ENCODE data around the gene NTM.

NTM gene

GRCh38 chr11:131917634-131918384 lies 547.4 kb downstream of the NTM start:
- no peak for DNase-seq (ENCODE audit: low spot score)

GRCh38 chr11:131918663-131919062 lies 548.2 kb downstream of the NTM start:
- no peak for DNase-seq (ENCODE audit: low spot score)

GRCh38 chr11:131922220-131922619 lies 551.8 kb downstream of the NTM start:
- no peak for DNase-seq (ENCODE audit: low spot score)

GRCh38 chr11:131923309-131923708 lies 552.9 kb downstream of the NTM start:
- no peak for DNase-seq (ENCODE audit: low spot score)

DNA sequence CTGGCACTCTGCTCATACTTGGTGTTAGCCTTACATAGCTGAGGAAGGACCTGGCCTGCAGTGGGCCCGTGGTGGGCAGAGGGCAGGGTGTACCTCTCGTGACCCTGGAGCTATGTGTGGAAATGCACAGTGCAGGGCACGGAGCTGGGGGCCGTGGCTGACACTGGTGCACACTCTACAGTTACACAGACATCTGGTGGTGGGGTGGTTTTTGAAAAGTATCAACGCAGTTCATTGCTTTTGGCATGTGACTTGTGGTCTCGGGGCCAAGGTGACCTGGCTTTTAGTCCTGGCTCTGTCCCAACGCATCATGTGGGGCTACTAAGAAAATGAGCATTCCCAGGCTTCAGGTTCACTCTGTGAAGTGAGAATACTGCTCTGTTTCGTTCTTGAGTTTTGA lies 553.6 kb downstream of the NTM start:
- DNase-seq (ENCODE audit: low spot score), result no peak

DNA sequence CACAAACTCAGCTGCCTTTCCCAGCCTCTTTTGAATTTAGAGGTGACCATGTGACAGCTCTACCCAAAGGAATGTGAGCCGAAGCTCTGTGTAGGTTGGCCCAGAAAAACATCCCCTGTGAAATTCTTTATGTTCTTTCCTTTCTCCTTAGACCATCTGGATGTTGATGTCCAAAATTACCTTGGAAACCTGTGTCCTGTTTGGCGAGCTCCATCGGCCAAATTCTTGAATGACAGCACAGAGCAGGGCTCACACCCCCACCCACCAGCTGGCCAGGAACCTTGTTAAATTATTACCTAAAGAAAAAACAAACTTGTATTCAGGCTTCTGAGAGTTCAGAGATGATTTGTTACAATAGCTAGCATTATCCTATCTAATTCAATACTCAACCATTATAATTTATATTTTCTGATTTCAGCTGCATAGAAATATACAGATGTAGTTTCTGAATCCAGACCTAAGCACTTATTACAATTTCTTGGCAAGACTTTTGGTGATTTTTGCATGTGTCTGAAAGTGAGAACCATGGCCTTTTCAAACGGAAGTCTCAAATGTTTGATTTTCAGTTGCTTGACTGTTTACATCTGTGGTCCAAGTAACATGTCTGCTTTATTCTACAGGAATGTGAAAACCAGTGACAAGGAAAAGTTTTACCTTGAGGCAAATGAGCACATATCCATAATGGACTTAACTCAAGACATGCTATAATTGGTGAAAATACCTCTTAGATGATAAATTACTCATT lies 554.2 kb downstream of the NTM start:
- DNase-seq (ENCODE audit: low spot score), result no peak

DNA sequence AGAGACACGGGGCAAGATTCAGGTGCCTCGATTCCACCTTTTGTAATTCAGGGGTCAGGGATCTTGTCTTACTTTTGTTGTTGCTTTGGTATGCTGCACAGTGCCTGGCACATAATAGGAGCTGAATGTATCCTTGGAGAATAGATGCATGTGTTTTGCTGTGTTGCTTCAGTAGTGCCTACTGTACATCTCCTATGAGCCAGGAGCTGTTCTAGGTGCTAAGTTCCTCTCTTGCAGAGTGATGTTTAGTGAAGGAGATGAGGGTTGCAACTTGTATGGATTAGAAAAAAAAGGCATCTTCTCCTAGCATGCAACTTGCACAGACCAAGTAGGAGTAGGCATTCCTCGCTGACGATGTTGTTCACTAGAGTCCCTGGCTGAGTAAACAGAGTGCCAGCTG lies 555.4 kb downstream of the NTM start:
- DNase-seq (ENCODE audit: low spot score), result no peak

DNA sequence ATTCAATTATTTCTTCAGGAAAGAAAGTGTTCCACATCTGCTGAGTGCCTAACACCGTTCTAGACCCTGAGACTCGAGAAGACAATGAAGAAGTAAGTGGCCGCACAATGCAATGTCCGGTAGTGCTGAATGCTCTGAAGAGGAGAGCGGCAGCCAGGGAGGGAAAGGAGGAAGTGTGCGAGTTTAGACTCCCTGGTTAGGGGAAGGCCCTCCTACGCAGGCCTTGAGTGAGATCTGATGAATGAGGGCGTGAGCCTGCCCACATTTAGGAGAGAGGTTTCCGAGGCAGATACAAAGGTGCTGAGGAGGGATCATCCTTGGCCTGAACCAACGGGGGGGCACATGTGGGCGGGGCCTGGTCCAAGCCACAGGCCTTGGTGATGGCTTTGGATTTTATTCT lies 558.6 kb downstream of the NTM start:
- DNase-seq (ENCODE audit: low spot score), result no peak

DNA sequence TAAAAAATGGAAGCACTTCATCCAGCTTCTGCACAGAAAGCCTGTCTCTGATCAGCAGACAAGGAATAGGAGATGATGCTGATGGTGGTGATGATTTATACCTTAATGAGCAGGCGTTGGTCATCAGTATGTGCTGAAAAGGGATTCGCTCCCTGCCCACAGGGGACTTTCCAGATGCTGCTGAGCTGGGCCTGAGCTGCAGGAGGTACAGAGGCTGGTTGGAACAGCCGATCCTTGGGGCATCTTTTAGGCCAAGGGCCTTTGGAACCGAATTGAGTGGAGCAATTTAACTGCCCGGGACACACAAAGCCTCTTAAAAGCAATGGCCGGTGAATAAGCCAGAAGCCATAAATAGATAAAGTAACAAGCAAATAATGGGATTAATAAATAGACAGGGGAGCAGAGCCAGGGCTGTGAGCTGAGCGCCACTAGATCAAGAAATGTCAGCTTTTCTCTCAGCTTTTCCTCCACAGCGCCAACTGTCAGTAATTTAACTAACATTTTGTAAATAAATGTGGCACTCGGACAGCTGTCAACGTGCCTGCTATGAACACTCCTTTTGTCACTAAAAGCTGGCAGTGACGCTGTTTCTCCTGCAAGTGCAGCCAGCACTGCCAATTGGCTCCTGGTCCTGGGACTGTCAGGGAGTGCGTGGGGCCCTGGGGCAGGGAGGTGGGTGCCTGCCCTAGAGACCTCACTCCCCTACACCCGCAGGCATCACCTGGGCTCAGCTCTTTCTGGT lies 562.3 kb downstream of the NTM start:
- DNase-seq (ENCODE audit: low spot score), result no peak

- no peak for DNase-seq (ENCODE audit: low spot score)
Measured at GRCh38 chr11:131934006-131934405, 563.6 kb downstream of the NTM start.

DNA sequence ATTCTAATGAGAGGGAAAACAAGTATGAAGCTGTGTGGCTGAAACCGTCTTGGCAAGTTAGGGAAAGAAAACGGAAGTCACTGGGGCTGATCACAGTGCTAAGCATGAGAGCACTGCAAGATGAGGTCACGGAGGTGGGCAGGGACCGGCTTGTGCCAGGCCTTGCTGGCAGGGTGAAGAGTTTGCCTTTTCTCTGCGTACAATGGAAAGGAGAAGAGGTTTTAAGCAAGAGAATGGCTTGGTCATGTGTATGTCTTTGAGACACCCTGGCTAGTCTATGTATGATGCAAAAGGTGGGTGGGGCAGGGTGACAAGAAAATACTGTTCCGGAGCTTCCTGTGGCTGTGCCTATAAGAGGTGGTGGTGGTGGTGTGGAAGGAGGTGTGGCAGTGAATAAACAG lies 567.9 kb downstream of the NTM start:
- no peak for DNase-seq (ENCODE audit: low spot score)

DNA sequence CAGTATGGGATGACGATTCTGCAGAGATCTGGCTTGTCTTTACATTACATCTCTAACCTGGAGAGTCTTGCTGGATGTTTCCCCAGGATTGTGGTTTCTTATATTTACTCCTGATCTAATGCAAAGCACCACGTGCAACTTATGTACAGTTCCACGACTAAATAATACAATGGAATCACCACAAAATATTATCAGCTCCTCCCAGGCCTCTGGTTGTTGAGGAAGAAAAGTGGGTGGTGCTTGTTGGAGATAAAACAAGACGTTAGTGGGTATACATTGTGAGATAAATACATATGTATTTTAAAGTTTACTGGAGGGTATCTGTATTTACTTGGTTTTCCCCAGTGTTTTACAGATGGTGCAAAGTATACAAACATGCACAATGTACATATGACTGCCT lies 569.7 kb downstream of the NTM start:
- DNase-seq (ENCODE audit: low spot score), result no peak

DNA sequence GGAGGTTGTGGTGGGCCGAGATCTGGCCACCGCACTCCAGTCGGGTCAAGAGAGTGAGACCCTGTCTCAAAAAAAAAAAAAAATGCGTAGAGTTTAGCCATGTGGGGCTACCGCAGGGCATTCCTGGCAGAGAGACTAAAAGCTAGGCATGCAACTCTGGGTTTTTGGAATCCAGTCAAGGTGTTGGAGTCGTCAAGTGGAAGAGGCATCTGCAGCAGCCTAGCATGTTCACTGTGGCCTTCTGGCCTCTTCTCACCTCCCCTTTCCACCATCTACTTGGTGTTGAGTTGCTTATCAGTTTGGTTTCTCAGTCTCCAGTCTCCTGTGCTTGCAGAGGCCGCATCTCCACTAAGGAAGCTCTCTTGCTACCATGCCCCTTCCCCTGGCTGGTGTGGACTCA lies 572.5 kb downstream of the NTM start:
- DNase-seq (ENCODE audit: low spot score), result no peak

DNA sequence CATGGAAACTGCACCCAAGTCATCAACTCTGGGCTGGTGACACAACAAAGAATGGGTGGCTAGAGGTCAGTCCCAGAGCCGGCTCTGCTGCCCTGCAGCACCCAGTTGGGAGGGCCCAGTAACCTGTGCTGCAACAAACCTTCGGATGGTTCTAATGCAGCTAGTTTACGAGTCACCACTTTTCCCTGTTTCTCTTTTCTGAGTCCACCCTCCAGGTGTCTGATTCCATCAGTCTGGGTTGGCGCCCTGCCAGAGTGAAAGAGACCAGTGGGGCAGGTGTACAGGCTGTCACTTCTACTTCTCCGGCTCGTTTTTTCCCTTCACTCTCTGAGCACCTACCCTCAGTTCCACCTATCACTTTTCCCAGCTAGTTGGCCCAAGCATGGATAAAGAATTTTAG lies 572.9 kb downstream of the NTM start:
- DNase-seq (ENCODE audit: low spot score), result no peak

GRCh38 chr11:131944736-131945135 lies 574.3 kb downstream of the NTM start:
- no peak for DNase-seq (ENCODE audit: low spot score)

DNA sequence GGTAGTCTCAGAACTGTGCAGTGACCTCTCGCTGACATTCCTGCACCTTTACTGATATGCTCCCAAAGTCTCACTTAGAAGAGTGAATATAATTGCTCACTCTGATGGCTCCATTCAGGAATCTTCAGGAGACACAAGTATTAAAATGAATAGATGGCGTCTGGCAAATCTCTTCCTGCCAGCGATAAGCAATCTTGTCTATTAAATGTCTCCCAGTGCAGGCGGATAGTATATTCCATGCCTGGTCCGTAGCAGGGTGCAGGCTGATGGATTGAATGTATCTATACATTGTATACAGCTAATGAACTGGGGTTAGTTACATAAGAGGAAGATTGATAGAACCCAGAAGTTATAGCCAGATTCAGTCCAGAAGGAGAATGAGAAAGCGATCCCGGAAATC lies 575.3 kb downstream of the NTM start:
- no peak for DNase-seq (ENCODE audit: low spot score)

DNA sequence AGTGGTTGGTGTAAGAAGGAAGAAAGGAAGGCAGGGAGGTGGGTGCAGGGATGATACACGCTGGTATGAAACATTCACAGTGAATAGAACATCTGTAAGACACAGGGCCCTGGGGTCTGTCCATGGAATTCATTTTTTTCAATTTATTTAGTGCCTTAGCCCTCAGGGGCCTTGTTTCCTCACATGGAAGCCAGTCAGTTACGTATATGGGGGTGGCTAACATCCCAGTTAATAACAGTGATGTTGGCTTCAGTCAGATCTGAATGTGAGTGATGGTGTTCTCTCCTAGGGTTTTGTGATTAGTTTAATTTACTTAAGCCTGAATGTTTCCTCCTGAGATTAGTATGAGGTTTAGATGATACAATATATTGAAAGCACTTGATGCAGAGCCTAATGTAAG lies 577.1 kb downstream of the NTM start:
- DNase-seq (ENCODE audit: low spot score), result no peak

DNA sequence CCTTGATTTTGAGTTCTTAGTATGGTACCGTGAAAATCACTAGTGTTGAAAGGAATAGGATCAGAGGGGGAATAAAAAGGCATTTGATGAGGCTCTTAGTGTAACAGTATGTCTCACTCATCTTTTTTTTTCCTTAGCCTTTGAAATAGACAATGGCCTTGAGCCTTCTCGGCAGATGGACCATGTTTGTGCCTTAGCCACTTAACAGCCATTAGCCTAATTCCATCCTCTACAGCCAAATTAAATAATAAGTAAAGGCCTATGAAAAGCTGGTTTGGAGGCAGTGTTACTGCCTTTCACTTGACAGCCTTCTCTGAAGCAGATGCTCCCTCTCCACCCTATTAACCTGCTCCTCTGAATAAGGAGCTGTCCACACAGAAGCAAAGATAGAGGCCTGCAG lies 580.7 kb downstream of the NTM start:
- DNase-seq (ENCODE audit: low spot score), result no peak

- DNase-seq (ENCODE audit: low spot score), result no peak
Measured at GRCh38 chr11:131954146-131954545, 583.7 kb downstream of the NTM start.

GRCh38 chr11:131955904-131956303 lies 585.5 kb downstream of the NTM start:
- no peak for DNase-seq (ENCODE audit: low spot score)

- no peak for DNase-seq (ENCODE audit: low spot score)
Measured at GRCh38 chr11:131957201-131957600, 586.8 kb downstream of the NTM start.

DNA sequence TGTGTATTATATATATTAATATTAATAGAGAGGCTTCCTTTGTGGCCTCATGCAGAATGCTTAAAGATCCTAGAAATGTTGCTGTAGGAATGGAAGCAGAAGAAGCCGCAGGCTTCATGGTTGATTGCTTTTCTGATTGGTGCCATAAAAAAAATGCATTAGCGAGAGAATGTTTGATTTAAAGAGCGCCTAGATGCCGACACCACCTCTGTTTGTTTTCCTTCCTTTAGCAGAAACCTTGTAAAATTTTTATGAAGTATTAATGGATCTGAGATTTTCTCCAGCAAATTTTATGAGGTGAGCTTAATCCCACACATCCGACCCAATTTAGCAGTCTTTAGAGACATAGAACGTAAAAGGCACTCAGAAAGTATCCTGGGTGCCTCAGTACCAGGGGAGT lies 587.5 kb downstream of the NTM start:
- no peak for DNase-seq (ENCODE audit: low spot score)

DNA sequence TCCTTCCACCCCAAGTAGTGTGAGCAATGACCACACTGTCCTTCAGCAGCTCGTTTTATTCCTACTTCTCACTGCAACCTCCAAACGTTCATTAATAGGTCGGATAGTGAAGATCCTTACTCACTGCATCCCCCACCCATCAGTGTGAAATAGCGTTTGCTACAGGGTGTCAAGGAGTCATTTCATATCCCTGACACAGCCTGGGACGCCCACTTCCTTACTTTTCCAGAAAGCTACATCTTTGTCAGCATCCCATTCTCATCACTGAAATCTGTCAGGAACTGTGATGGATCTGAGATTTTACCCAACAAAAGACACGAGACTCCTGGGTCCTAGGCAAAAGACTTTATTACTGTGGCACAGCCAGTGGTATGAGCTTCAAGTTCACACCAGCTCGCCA lies 592.4 kb downstream of the NTM start:
- DNase-seq (ENCODE audit: low spot score), result no peak

Data from CD4-positive, alpha-beta T cell treated with Interleukin-6 at 100 ng/mL for 8 hours (primary cell).